Measurements from ENCODE around the gene TET1. TPM values are rescaled to one million over a fixed set of nuclear protein-coding genes. Genes with fewer than 3 reads are reported as not detected.
A peak's percentile ranks its signal among the peaks of the same experiment; 100 is the strongest.
"Not testable (repeated sequence)": the region's sequence is repeated elsewhere in the genome, so short reads cannot be mapped to it uniquely, and the experiment has no call there.

The TET1 gene
- total RNA-seq, 1 donor from 2014 or later, result 4.8 TPM

GRCh38 chr10:68708987-68709386 lies 148.8 kb downstream of the TET1 start:
- not testable (repeated sequence) for DNase-seq (ENCODE audit: low spot score)

GRCh38 chr10:68713065-68713464 lies 152.9 kb downstream of the TET1 start:
- not testable (repeated sequence) for DNase-seq (ENCODE audit: low spot score)

- no peak for DNase-seq (ENCODE audit: low spot score)
Measured at GRCh38 chr10:68717435-68717834, 157.3 kb downstream of the TET1 start.

- peak; percentile 96 for DNase-seq (ENCODE audit: low spot score)
Measured at GRCh38 chr10:68720793-68721672, 160.9 kb downstream of the TET1 start, which contains the start of gene CCAR1. CCAR1 (plus strand) TSS chr10:68721239; CDS start chr10:68722505, 1,266 bp downstream.

GRCh38 chr10:68721673-68722335 lies 161.7 kb downstream of the TET1 start:
- no peak for DNase-seq (ENCODE audit: low spot score)

GRCh38 chr10:68725016-68725415 lies 164.9 kb downstream of the TET1 start:
- no peak for DNase-seq (ENCODE audit: low spot score)

GRCh38 chr10:68727146-68727545 lies 167.0 kb downstream of the TET1 start:
- no peak for DNase-seq (ENCODE audit: low spot score)

GRCh38 chr10:68732651-68733050 lies 172.5 kb downstream of the TET1 start:
- no peak for DNase-seq (ENCODE audit: low spot score)

- DNase-seq (ENCODE audit: low spot score), result no peak
Measured at GRCh38 chr10:68734349-68734748, 174.2 kb downstream of the TET1 start.

GRCh38 chr10:68735119-68735518 lies 175.0 kb downstream of the TET1 start:
- no peak for DNase-seq (ENCODE audit: low spot score)

GRCh38 chr10:68735739-68736138 lies 175.6 kb downstream of the TET1 start:
- not testable (repeated sequence) for DNase-seq (ENCODE audit: low spot score)

GRCh38 chr10:68740676-68741075 lies 180.5 kb downstream of the TET1 start:
- DNase-seq (ENCODE audit: low spot score), result not testable (repeated sequence)

GRCh38 chr10:68742397-68742796 lies 182.3 kb downstream of the TET1 start:
- no peak for DNase-seq (ENCODE audit: low spot score)

Other genes with a start within 250 kb of the TET1 start
- 103 TPM for gene HNRNPH3, start 228.3 kb upstream of the TET1 start, total RNA-seq
- 13.9 TPM for gene PBLD, start 227.4 kb upstream of the TET1 start, total RNA-seq
- 43.6 TPM for gene RUFY2, start 153.1 kb upstream of the TET1 start, total RNA-seq
- gene DNA2, start 88.4 kb upstream of the TET1 start, total RNA-seq, result 4.4 TPM
- gene SLC25A16, start 32.8 kb upstream of the TET1 start, total RNA-seq, result 36.8 TPM
- gene CCAR1, start 160.9 kb downstream of the TET1 start, total RNA-seq, result 81.2 TPM

All from ureter (tissue), 1 donor.